WTC11 (cell line): Measurements from ENCODE around the gene NRG3.

Experiments used
- ATF2 ChIP-seq: sonication (generic); formaldehyde crosslinking; IDR thresholded peaks from 2 replicates; pipeline ENCODE4 v1.8.1; 2022; ENCODE audit warnings: low read depth, missing genetic modification reagents, borderline replicate concordance
- ATF3 ChIP-seq: sonication (generic); formaldehyde crosslinking; conservative IDR thresholded peaks from 2 replicates; pipeline ENCODE4 v1.8.1; 2022; ENCODE audit warnings: mild to moderate bottlenecking, missing genetic modification reagents
- CTCF ChIP-seq: fragments of 200-600 bp; IDR thresholded peaks from 2 replicates; pipeline ENCODE4 v1.8.0; 2022; ENCODE audit warnings: antibody characterized with exemption
- E2F4 ChIP-seq: sonication (generic); formaldehyde crosslinking; IDR thresholded peaks from 2 replicates; pipeline ENCODE4 v1.8.1; 2022; ENCODE audit warnings: low read depth, mild to moderate bottlenecking, moderate library complexity, missing genetic modification reagents, borderline replicate concordance
- ESRRA ChIP-seq: sonication (generic); formaldehyde crosslinking; IDR thresholded peaks from 2 replicates; pipeline ENCODE4 v1.8.1; 2022; ENCODE audit warnings: mild to moderate bottlenecking, missing genetic modification reagents, borderline replicate concordance
- IRF2 ChIP-seq: sonication (generic); formaldehyde crosslinking; IDR thresholded peaks from 2 replicates; pipeline ENCODE4 v1.8.0; 2022; ENCODE audit warnings: low read depth, missing genetic modification reagents, borderline replicate concordance
- JUN ChIP-seq: sonication (generic); formaldehyde crosslinking; IDR thresholded peaks from 2 replicates; pipeline ENCODE4 v1.8.0; 2023; ENCODE audit warnings: mild to moderate bottlenecking, missing genetic modification reagents
- MAX ChIP-seq: sonication (generic); formaldehyde crosslinking; IDR thresholded peaks from 2 replicates; pipeline ENCODE4 v1.8.0; 2022; ENCODE audit warnings: mild to moderate bottlenecking, missing genetic modification reagents
- OVOL2 ChIP-seq: fragments of 250-450 bp; sonication (Bioruptor Pico); IDR thresholded peaks from 2 replicates; pipeline ENCODE4 v1.9.0; 2021; ENCODE audit warnings: mild to moderate bottlenecking, borderline replicate concordance
- SP1 ChIP-seq: sonication (generic); formaldehyde crosslinking; conservative IDR thresholded peaks from 2 replicates; pipeline ENCODE4 v1.8.1; 2022; ENCODE audit warnings: missing genetic modification reagents
- TCF7 ChIP-seq: sonication (generic); formaldehyde crosslinking; IDR thresholded peaks from 2 replicates; pipeline ENCODE4 v1.8.0; 2022; ENCODE audit warnings: mild to moderate bottlenecking, low read depth, missing genetic modification reagents, moderate library complexity
- TP53 ChIP-seq: sonication (generic); formaldehyde crosslinking; IDR thresholded peaks from 2 replicates; pipeline ENCODE4 v1.8.1; 2023; ENCODE audit warnings: mild to moderate bottlenecking, missing genetic modification reagents

- TF ChIP-seq ATF3 (CRISPR knock-in tag) (no peak), SP1 (no peak), E2F4 (CRISPR knock-in tag) (no peak), CTCF (no peak), ESRRA (CRISPR knock-in tag) (no peak), IRF2 (no peak), TCF7 (CRISPR knock-in tag) (no peak), ATF2 (CRISPR knock-in tag) (no peak), JUN (CRISPR knock-in tag) (no peak), MAX (no peak), TP53 (no peak), OVOL2 (CRISPR knock-in tag) (no peak)
These were observed 716.4 kb downstream of the NRG3 start for GRCh38 chr10:82591421-82591820.
